ENCODE measurements around the gene MTFP1. TPM values are rescaled to one million over a fixed set of nuclear protein-coding genes. Genes with fewer than 3 reads are reported as not detected.

Gene MTFP1
- total and polyA plus RNA-seq, 9 of the 15 experiments (the other 6 are each of a cell fraction or from before 2014, with no cell fraction given): 10.7 to 52.0 (median 30.1) TPM

DNA sequence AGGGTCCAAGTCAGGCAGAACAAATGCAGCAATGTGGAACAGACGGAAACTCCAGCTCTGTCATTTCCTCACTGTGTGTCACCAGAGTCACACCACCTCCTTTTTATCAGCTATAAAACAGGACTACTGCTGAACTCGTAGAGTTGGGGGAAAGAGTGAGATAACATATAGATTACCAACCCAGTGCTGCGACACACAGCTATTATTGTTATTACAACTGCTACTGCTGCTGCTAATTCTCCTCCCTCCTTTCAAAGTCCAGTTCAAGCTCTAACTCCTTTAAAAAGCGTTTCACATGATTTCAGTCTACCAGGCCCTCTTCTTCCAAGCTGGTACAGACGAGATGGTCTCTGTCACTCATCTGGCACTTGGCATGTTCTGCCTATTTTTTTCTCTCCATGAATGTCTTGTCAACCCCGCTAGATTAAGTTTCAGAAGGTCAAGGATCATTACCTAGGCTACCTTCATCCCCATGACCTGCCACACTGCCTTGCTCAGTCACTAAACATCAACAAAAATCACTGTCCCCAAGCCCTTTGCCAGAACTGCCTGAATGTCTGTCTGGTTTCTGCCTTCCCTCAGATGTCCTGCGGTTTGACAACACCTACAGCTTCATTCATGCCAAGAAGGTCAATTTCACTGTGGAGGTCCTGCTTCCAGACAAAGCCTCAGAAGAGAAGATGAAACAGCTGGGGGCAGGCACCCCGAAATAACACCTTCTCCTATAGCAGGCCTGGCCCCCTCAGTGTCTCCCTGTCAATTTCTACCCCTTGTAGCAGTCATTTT lies 3.7 kb upstream of the MTFP1 start:
- Histone ChIP-seq H3K4me1 (replicated peaks in 1 of 2; ENCODE audit: control insufficient read depth in 2 of 2, insufficient read depth in 2 of 2, low read length in 2 of 2) (peaks cover 44 to 46% of the 10 kb centered on the region in 2 experiments), H3K4me3 (peak overlapping the region; percentile 59), H3K9me1 (ENCODE audit: control insufficient read depth, insufficient read depth, low read length) (no peaks in the 10 kb centered on the region), H2AFZ (ENCODE audit: low read depth, low read length) (no peak overlapping the region), H3K79me2 (ENCODE audit: control insufficient read depth, insufficient read depth, low read length) (peaks cover 61% of the 10 kb centered on the region), H3K9ac (ENCODE audit: insufficient read depth in 1 of 2, low read depth in 2 of 2, low read length in 2 of 2) (peak overlapping the region; percentile 94), H3K4me2 (ENCODE audit: insufficient read depth, low read length) (peak overlapping the region; percentile 94), H3K36me3 (ENCODE audit: control insufficient read depth, insufficient read depth, low read length) (peaks cover 21% of the 10 kb centered on the region), H3K27ac (ENCODE audit: extremely low read depth, low read depth, low read length) (peak overlapping the region; percentile 94), H3K9me3 (replicated peaks; ENCODE audit: control insufficient read depth, insufficient read depth, low read depth, low read length) (no peaks in the 10 kb centered on the region; the same call in 1 of the 2 replicates), H3K27me3 (ENCODE audit: control insufficient read depth in 2 of 2, insufficient read depth in 2 of 2, low read length in 2 of 2) (no peaks in the 10 kb centered on the region), H4K20me1 (replicated peaks; ENCODE audit: control insufficient read depth, insufficient read depth, low read length) (no peaks in the 10 kb centered on the region)
- intact Hi-C loops (cut with micrococcal nuclease) (no loop called here), in situ Hi-C loops (cut with MboI) (no loop called here)
- WGBS (ENCODE audit: insufficient coverage, low coverage, missing lambda C conversion rate): 1% methylated on average over 6 of the region's 8 CpGs
- ATAC-seq (peak; percentile 38), DNase-seq (ENCODE audit: extremely low read depth in 1 of 4, low spot score in 3 of 4) (peak in 3 of 4 experiments; percentile 25 to 86 (median 77)), FAIRE-seq (peak; percentile 91)
- CTCF ChIA-PET (ENCODE audit: low intra/inter-chr PET ratio): no interaction called here
- BruUV-seq (replicated peaks): no TSS peak
- POLR2A ChIA-PET: interaction anchor here (0.7 to 3.2 kb wide), 10 partner anchors 8 to 153 kb away, joined by 3 to 17 read pairs (median 4); no protein-coding TSS in a partner anchor
- TF ChIP-seq ILK (tag; IDR thresholded peaks at IDR 0.05; ENCODE audit: borderline replicate concordance, low read depth) (no peak), ZNF12 (CRISPR knock-in tag; IDR thresholded peaks at IDR 0.05) (no peak), MXD1 (CRISPR knock-in tag; IDR thresholded peaks at IDR 0.05; ENCODE audit: borderline replicate concordance, poor library complexity, severe bottlenecking) (no peak), HMG20B (CRISPR knock-in tag; IDR thresholded peaks at IDR 0.05) (no peak), ZNF57 (CRISPR knock-in tag; IDR thresholded peaks at IDR 0.05) (no peak), RBFOX2 (IDR thresholded peaks at IDR 0.05; ENCODE audit: low read depth, low read length) (no peak; the same call in 1 of the 2 replicates), PRMT5 (CRISPR knock-in tag; IDR thresholded peaks at IDR 0.05) (no peak), IRF2 (CRISPR knock-in tag; IDR thresholded peaks at IDR 0.05) (no peak), STAT5B (CRISPR knock-in tag; IDR thresholded peaks at IDR 0.05) (no peak), TCF3 (CRISPR knock-in tag; IDR thresholded peaks at IDR 0.05) (peak; percentile 84), ZNF740 (CRISPR knock-in tag; IDR thresholded peaks at IDR 0.05) (no peak), ZNF740 (tag; IDR thresholded peaks at IDR 0.05) (no peak), EP400 (IDR thresholded peaks at IDR 0.05) (0 out of 2 replicates have a peak, but pooled peaks have one; percentile 39), ZNF354B (CRISPR knock-in tag; IDR thresholded peaks at IDR 0.05) (no peak), CREB3 (tag; conservative IDR thresholded peaks at IDR 0.05; ENCODE audit: low read depth) (no peak), MIER1 (IDR thresholded peaks at IDR 0.05; ENCODE audit: low read depth) (peak; percentile 29; the same call in 1 of the 2 replicates), ZNF444 (CRISPR knock-in tag; IDR thresholded peaks at IDR 0.05) (no peak)
- TF ChIP-seq, protein P1, sequence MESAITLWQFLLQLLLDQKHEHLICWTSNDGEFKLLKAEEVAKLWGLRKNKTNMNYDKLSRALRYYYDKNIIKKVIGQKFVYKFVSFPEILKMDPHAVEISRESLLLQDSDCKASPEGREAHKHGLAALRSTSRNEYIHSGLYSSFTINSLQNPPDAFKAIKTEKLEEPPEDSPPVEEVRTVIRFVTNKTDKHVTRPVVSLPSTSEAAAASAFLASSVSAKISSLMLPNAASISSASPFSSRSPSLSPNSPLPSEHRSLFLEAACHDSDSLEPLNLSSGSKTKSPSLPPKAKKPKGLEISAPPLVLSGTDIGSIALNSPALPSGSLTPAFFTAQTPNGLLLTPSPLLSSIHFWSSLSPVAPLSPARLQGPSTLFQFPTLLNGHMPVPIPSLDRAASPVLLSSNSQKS (CRISPR knock-in tag; IDR thresholded peaks at IDR 0.05): no peak
